ENCODE results near the gene GNAI3.

Gene GNAI3

DNA sequence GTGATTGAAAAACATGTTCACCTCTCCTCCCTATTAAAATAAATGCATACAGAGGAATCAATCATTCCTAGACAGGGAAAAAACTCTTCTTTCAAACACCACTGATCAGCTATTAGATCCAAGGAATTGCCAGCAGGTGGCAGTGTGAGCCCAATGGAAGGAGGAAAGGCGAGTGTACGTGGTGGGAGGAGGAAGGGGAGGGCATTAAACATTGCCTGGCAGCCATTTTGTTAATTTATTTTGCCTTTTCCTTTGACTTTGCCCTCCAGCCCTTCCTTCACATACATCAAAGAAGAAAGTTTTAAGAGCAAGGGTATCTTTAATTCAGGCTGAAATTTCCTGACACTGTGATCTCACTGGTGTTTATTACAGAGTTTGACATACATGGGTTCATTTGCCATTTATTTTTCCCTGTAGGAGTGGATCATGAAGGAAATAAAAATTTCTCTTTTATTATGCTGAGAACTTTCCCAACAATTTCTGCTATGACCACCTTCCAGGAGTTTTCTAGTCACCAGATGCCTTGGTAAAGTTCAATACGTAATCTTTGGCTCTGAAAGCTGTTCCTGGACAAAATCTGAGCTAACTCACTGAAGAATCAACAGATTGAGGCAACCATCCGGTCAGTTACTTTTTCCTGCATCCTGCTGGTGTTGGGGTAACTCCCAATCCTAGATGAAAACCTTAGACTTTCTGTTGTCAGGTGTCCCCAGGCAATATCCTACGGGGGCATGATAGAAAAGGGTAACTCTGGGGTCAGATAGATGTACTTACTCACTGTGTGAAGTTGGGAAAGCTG, 1.9 kb upstream of the GNAI3 start:
- peak; percentile 89 for DNase-seq (ENCODE audit: low read depth)

DNA sequence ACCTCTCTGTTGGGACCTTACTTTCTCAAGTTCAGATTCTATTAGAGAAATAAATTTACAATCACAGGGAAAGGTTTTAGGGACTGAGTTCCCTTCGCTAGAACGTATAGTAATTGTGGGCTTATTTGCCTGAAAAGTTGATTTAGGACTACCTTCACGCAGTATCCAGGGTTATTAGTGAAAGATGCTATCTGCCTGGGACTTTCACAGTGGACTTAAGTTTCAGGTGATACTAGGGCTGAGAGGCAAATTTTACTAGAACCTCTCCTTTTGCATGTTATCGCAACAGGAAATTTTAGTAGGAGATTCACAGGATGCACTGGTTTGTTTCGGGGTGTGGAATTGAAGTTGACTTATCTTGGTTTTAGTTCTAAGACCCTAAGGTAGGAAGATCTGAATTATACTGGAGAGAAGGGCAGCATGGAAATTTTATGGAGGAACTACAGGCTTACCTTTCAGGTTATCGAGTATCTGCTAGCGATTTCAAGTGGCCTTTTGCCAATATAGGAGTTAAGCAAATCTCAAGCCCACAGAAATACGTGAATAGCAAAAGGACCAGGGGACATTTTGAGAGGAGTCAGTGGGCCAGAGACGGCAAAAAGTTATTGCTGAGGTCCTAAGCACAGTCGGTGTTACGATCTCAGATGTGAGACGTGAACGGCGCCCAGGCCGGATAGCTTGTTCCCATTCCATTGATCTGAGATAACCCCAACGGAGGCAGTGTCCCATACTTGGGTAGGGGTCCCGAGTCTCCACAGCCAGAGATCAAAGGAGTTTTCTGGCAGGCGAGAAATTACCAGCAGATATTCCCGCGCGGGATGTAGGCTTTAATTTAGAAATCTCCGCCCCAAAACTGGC, 723 bp upstream of the GNAI3 start:
- DNase-seq (ENCODE audit: low read depth): peak; percentile 44

- DNase-seq (ENCODE audit: low read depth): peak; percentile 14
Measured at GRCh38 chr1:109556563-109556962, 8.1 kb downstream of the GNAI3 start.

- DNase-seq (ENCODE audit: low read depth): no peak
Measured at GRCh38 chr1:109557520-109557919, 9.1 kb downstream of the GNAI3 start.

- peak; percentile 39 for DNase-seq (ENCODE audit: low read depth)
Measured at GRCh38 chr1:109559995-109560394, 11.6 kb downstream of the GNAI3 start.

- DNase-seq (ENCODE audit: low read depth): no peak
Measured at GRCh38 chr1:109564194-109564878, 15.9 kb downstream of the GNAI3 start.

DNA sequence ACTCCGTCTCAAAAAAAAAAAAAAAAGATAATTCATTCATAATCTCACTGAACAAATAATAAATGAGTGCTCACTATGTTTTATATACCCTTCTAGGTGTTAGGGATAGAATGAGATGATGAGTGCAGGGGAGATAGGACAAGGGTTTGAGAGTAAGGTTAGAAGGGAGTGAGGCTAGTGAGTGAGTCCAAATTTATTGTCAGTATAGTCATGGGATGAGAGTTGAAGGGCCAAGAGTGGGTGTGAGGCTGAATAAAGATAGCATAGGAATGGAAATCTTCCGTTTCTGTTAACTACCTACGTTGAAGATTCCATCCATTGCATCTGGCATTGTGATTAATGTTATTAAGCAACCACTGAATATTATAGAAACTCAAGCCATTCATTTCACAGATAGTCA, 16.8 kb downstream of the GNAI3 start:
- DNase-seq (ENCODE audit: low read depth): no peak

DNA sequence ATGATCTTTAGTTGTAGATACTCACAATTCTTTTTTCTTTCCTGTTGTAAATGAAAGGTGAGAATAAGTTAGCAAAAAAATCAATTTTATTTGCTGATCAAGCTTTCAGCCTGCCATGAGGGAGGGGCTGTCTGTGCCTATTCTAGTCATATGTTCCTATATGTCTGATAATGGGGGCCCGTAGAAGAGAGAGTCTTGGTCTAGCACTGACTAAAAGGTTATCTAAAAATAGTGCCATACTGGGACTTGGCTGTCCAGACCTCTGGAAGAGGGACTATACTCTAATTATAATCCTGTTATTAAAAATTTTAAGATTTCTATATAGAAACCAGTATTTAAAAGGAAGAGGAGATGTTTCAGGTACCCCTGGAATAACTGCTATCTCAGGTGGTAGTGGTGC, 18.6 kb downstream of the GNAI3 start:
- DNase-seq (ENCODE audit: low read depth): no peak

DNA sequence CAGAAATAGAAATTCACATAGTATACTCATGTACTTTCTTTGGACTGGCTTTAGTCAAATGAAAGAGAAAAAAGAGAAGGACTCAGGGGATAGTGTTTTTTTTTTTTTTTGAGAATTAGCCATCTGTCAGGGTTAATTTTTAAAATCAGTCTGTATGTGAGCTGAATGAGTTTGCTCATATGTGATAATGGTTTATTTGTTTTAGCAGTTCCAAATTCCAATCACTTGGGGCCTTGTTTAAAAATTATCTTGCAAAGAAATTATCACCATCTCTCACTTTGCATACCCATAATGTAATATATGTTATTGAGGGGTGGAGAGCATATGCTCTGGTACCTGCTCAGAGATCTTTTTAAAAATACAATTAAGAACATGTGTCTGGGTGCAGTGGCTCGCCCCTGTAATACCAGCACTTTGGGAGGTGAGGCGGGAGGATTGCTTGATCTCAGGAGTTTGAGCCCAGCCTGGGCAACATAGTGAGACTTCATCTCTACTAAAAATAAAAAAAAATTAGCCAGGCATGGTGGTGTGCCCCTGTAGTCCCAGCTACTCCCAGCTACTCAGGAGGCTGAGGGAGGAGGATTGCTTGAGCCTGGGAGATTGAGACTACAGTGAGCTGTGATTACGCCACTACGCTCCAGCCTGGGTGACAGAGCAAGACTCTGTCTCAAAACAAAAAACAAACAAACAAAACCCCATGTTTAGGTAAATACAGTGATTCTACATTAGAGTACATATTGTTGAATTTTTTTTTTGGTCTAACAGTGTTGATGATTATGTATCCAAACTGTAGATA, 19.7 kb downstream of the GNAI3 start:
- no peak for DNase-seq (ENCODE audit: low read depth)

GRCh38 chr1:109569323-109569722, 20.9 kb downstream of the GNAI3 start:
- DNase-seq (ENCODE audit: low read depth): no peak

GRCh38 chr1:109570414-109570813, 22.0 kb downstream of the GNAI3 start:
- peak; percentile 23 for DNase-seq (ENCODE audit: low read depth)

DNA sequence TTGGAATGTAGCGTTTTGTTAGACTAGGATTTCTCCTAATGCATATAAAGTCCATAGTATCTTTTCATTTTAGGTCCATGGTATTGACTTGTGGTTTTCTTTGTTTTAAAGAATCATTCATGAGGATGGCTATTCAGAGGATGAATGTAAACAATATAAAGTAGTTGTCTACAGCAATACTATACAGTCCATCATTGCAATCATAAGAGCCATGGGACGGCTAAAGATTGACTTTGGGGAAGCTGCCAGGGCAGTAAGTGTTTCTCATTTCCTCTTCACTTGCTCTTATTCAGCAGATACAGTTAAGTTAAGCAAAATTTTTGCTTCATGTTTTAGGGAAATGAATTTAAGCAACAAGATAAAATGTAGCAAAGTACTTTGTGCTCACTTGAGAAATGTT, 25.4 kb downstream of the GNAI3 start:
- no peak for DNase-seq (ENCODE audit: low read depth)

GRCh38 chr1:109578947-109579443, 30.6 kb downstream of the GNAI3 start:
- peak; percentile 29 for DNase-seq (ENCODE audit: low read depth)

DNA sequence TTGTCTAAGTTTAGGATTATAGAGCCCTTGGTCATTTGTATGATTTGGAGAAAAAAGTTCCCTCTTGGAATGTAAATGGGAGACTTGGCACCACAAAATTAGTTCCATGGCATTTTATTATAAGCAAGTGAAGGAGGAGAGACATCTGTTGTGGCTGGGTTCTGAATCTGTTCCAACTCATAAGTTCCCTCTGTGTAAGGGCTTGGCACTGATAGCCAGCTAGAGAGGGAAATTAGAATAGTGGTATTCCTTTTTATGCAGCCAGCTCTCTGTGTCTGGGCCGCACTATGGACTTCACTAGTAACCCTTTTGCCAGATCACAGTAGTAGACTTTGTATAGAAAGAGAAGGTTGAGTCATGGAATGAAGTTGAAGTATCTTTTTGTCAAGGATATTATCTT, 31.1 kb downstream of the GNAI3 start:
- peak; percentile 28 for DNase-seq (ENCODE audit: low read depth)

- no peak for DNase-seq (ENCODE audit: low read depth)
Measured at GRCh38 chr1:109582021-109582420, 33.6 kb downstream of the GNAI3 start.

GRCh38 chr1:109584766-109585165, 36.4 kb downstream of the GNAI3 start:
- no peak for DNase-seq (ENCODE audit: low read depth)

DNA sequence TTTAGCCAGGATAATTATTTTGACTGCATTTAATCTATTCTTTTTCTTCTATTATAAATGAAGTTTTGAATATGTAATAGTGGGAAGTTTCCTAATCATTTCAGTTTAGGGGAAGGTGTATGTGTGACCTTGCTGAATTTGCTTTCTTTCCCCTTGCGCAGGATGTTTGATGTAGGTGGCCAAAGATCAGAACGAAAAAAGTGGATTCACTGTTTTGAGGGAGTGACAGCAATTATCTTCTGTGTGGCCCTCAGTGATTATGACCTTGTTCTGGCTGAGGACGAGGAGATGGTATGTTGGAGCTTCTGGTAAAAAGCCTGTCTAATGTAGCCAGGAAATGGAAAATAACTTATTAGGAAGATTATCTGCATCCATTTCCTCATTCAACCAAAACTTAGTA, 37.6 kb downstream of the GNAI3 start:
- DNase-seq (ENCODE audit: low read depth): no peak

DNA sequence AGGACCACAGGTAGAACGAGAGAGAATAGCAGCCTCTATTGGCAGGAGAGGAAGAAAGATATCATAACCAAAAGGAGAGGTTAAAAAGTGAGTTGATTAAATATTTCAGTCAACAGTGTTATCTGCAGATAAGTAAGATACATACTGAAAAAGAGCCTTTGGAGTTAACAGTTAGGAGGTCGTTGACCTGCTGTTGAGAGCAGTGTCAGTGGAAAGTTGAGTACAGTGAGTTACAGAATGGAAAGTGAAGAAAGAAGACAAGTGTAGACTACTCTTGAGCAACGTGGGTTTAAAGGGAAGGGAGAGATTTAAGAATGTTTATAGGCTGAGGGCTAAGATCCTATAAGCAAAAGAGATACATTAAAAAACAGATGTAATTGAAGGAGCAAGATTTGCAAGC, 40.8 kb downstream of the GNAI3 start:
- no peak for DNase-seq (ENCODE audit: low read depth)

DNA sequence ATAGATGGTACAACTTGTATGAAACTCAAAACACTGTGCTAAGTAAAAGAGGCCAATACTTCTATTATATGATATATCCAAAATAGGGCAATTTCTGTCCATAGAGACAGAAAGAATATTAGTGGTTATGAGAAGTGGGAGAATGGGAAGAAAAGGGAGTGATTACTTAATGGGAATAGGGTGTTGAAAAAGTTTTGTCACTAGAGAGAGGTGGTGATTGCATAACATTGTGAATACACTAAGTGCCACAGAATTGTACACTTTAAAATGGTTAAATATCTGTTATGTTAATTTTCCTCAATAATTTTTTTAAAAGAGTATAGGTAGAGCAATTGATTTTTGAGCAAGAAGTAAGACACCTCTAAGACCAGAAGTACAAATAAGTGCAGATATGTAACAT, 41.3 kb downstream of the GNAI3 start:
- no peak for DNase-seq (ENCODE audit: low read depth)

GRCh38 chr1:109592916-109593315, 44.5 kb downstream of the GNAI3 start:
- no peak for DNase-seq (ENCODE audit: low read depth)

- peak; percentile 74 for DNase-seq (ENCODE audit: low read depth)
Measured at GRCh38 chr1:109595531-109595930, 47.1 kb downstream of the GNAI3 start.

- DNase-seq (ENCODE audit: low read depth): no peak
Measured at GRCh38 chr1:109598156-109598555, 49.7 kb downstream of the GNAI3 start.

Data from EH (cell line).